ENCODE data around the gene PPP1R15B. TPM values are rescaled to one million over a fixed set of nuclear protein-coding genes. Genes with fewer than 3 reads are reported as not detected.

The PPP1R15B gene
- total and polyA plus RNA-seq, 2 of the 4 experiments (the other 2 are of a cell fraction) = 14.9 to 15.0 TPM

- TF ChIP-seq NFE2L2 (IDR thresholded peaks at IDR 0.05; ENCODE audit: low read depth, low read length) (no peak), CHD1 (IDR thresholded peaks at IDR 0.05; ENCODE audit: low read depth, low read length) (no peak)
- ChIA-PET CTCF (interaction anchor here (1.7 kb wide), 1 partner anchor 15 kb away, joined by 4 read pairs; no protein-coding TSS in a partner anchor), POLR2A (ENCODE audit: unreplicated experiment) (no interaction called here)
- WGBS, 2 experiments (ENCODE audit: extremely low coverage in 2 of 2, insufficient read length in 1 of 2) = no CpG with 5 or more reads among the region's 1 CpG
- H3K56ac ChIP-seq (ENCODE audit: extremely low read depth, insufficient read depth, low read length) = no peak overlapping the region
- H4K20me1 ChIP-seq (ENCODE audit: insufficient read depth, low read length) = peaks cover 34% of the 10 kb centered on the region
- H3K9ac ChIP-seq (ENCODE audit: low read depth, low read length) = no peak overlapping the region
- no peak overlapping the region for H2AFZ ChIP-seq (replicated peaks; ENCODE audit: low read length, poor library complexity)
- peaks cover 0 to 17% of the 10 kb centered on the region in 2 experiments; a peak in 1 of 4 replicates for H3K79me1 ChIP-seq (ENCODE audit: low read depth in 1 of 2, low read length in 2 of 2)
- no peak overlapping the region for H4K91ac ChIP-seq (ENCODE audit: insufficient read depth, low read depth, low read length)
- H2BK20ac ChIP-seq (ENCODE audit: low read depth, low read length) = peak overlapping the region; percentile 28; the same call in 1 of the 2 replicates
- peaks cover 4% of the 10 kb centered on the region for H3K36me3 ChIP-seq (ENCODE audit: control insufficient read depth, insufficient read depth, low read length)
- H2BK120ac ChIP-seq (ENCODE audit: low read depth, low read length) = 0 out of 2 replicates have a peak overlapping the region, but pooled peaks have one; percentile 26
- intact Hi-C loops (cut with micrococcal nuclease) (no loop called here), in situ Hi-C loops (cut with MboI; ENCODE audit: low sequenced_read_pairs) (no loop called here), dilution Hi-C loops (cut with HindIII; ENCODE audit: low sequenced_read_pairs, unreplicated experiment) (no loop called here)
- no peak overlapping the region for H3K27ac ChIP-seq (ENCODE audit: insufficient read depth, low read length)
- ATAC-seq (ENCODE audit: low read depth) (no peak), DNase-seq (no peak)
- H3K4me2 ChIP-seq (ENCODE audit: low read depth, low read length) = no peak overlapping the region
- H3K9me1 ChIP-seq (ENCODE audit: insufficient read depth, low read length) = 0 out of 2 replicates have a peak, but pooled peaks cover 1% of the 10 kb centered on the region
- no peak overlapping the region for H2BK5ac ChIP-seq (ENCODE audit: low read depth, low read length, poor library complexity, severe bottlenecking)
- no peak overlapping the region for H3K23ac ChIP-seq (ENCODE audit: low read depth, low read length)
- no peak overlapping the region for H3K4ac ChIP-seq (ENCODE audit: low read depth, low read length)
- H2BK15ac ChIP-seq (ENCODE audit: low read depth, low read length) = no peak overlapping the region
- H3K4me1 ChIP-seq (ENCODE audit: control insufficient read depth, insufficient read depth, low read length) = peaks cover 2% of the 10 kb centered on the region
- H3K18ac ChIP-seq (ENCODE audit: low read depth, low read length) = no peak overlapping the region
- no peak overlapping the region for H3K14ac ChIP-seq (replicated peaks; ENCODE audit: low read depth, low read length)
- H3K4me3 ChIP-seq (ENCODE audit: insufficient read depth, low read depth, low read length) = no peak overlapping the region
- 0 out of 2 replicates have a peak overlapping the region, but pooled peaks have one; percentile 5 for H2AK5ac ChIP-seq (ENCODE audit: low read depth, low read length)
- no peak overlapping the region for H2AK9ac ChIP-seq (replicated peaks; ENCODE audit: low read depth, low read length, poor library complexity)
- H4K5ac ChIP-seq (ENCODE audit: low read depth, low read length) = no peak overlapping the region
- H4K8ac ChIP-seq (ENCODE audit: low read depth in 2 of 2, low read length in 2 of 2) = no peak overlapping the region
- no peaks in the 10 kb centered on the region for H3K27me3 ChIP-seq (ENCODE audit: control insufficient read depth, insufficient read depth, low read length)
- H3K9me3 ChIP-seq (ENCODE audit: control insufficient read depth, insufficient read depth, low read length) = no peaks in the 10 kb centered on the region
- BruUV-seq (replicated peaks) = no TSS peak
Measured at GRCh38 chr1:204413170-204413535, 1.5 kb upstream of the PPP1R15B start.
